HG02678 (cell line): ENCODE measurements around the gene PARP1.
"Not testable (repeated sequence)": the region's sequence is repeated elsewhere in the genome, so short reads cannot be mapped to it uniquely, and the experiment has no call there.

ENCODE experiments used
- ATAC-seq: cut with Tn5 transposase; IDR thresholded peaks from one replicate; pipeline ENCODE4 v1.9.1; 2021; ENCODE audit warnings: mild to moderate bottlenecking, moderate library complexity; ENCODE audit not compliant: unreplicated experiment

PARP1 gene

DNA sequence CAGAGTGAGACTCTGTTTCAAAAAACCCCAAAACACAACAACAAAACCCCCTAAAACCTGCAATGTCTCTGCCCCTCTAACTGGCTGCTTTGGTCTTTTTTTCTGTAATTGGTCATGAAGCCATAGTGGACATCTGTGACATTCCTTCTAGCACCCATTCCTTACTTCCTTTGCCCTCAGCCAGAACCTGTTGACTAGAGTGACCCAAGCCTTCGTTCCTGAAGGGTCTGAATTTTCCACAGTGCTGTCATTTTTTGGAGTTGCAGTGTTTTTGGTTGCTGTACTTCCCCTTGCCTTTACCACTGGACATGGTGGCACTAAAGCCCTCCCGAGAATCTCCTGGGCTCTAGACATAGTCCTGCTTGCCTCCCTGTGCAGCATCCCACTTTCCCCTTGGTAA, 50.5 kb downstream of the PARP1 start:
- no peak for ATAC-seq

DNA sequence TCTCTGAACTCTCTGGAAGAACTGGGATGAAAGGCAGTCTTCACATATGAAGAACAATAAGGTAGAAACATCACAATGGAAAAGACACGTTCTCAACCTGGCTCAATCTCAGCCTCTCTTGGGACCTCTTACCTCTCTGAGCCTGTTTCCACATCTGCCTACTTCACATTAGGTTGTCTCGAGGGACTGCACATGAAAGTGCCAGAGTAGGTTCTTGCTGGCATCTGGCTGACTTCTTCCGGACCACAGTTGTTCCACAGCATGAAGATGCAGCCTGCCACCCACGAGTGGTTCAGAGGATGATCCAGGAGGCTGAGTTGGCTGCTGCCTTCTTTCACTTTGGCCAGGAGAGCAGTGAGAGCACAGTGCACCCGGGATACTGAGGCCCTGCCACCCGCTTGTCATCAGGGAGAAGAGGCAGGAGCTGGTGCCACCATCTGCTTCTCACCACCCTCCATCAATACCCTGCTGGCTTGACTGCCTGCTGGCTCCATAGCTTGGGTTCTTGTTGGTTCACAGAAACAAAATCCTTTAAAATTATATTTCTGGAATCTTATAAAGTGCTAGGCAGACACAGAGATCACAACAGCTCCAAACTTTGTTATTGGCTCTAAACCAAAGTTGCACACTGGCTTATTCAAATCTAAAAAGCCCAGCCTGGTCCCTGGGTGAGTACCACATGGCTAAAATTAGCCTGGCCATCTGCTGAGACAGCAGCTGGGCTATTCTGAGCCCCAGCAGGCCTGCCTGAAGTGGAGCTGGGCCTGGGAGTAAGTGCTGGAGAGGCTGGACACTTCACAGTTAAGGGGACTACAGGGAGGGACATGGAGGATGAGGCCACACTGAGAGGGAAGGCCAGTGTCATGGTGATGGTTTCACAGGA, 52.0 kb downstream of the PARP1 start:
- peak; percentile 45 for ATAC-seq

DNA sequence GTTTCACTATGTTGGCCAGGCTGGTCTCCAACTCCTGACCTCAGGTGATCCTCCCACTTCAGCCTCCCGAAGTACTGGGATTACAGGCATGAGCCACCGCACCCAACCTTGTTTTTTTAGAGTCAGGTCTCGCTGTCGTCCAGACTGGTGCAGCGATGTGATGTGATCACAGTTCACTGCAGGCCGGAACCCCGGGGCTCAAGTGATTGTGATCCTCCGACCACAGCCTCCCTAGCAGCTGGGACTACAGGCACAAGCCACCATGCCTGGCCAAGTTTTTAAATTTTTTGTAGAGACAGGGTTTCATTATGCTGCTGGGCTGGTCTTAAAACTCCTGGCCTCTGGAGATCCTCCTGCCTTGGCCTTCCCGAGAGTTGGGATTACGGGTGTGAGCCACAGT, 52.9 kb downstream of the PARP1 start:
- ATAC-seq, result no peak

DNA sequence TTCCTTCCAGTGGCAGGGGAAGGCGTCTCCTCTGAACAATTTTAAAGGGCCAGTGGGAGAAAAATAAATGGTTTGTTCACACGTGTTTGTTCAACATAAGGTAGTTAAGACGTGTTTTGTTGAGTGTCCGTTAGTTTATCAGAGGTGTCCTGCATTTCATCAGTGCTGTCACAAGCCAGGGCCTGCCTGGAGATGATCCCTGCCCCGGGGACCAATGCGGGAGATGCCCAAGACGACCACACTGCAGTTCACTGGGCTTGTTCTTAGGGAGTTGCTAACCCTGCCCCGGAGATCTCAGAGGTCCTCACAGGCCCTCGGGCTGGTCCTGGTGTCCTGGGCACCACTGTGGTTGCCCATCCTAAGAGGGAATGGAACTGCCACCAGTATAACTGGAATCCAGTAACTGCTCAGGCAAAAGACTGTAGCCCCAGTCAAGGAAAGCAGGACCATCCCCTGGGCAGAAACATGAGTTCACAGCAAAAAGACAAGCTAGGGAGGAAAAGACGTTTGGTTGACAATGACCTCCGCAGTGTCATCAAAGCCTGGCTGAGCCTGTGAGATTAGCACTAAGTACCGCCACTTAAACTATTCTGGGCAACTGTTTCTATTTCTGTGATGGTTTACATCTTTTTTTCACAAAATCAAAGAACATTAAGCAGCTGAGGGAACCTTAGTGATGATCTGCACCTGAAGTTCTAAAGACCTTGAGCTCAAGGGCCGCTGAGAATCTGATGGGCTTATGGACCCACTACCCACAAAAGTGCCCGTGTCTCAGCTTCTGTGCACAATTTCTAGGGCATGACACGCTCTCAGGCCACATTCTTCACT, 54.0 kb downstream of the PARP1 start:
- no peak for ATAC-seq

DNA sequence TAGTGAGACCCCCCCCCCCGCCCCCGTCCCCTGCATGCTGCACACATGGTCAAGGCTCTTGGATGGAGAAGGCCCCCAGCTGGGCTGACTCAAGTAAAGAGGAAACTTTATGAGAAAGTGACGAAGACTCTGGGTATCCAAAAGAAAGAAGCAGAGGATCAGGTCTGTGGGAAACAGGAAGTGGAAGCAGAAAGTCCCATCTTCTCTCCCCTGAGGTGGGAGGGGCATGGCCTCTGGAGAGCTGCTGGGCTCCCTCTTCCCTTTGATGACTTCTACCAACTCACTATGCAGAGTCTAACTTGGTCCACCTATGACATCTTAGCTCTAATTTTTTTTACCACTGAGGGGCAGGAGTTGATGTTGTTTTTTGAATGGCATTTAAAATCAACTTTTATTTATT, 56.2 kb downstream of the PARP1 start:
- no peak for ATAC-seq

DNA sequence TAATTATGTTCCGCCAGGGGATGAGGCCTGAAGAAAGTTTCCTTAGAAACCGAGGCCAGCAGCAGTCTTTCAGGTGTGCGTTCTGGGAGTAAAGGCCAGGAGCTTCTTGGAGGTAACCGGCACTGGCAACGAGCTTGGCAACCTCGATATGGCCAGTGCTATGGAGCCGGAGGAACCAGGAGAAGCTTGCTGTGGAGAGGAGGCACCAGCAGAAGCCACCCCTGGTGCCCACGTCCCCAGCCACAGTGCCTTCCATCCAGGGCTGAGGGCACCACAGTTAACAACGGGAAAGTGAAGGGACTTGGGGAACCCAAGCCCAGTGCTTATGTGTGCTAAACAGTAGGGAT, 57.4 kb downstream of the PARP1 start:
- ATAC-seq, result no peak

DNA sequence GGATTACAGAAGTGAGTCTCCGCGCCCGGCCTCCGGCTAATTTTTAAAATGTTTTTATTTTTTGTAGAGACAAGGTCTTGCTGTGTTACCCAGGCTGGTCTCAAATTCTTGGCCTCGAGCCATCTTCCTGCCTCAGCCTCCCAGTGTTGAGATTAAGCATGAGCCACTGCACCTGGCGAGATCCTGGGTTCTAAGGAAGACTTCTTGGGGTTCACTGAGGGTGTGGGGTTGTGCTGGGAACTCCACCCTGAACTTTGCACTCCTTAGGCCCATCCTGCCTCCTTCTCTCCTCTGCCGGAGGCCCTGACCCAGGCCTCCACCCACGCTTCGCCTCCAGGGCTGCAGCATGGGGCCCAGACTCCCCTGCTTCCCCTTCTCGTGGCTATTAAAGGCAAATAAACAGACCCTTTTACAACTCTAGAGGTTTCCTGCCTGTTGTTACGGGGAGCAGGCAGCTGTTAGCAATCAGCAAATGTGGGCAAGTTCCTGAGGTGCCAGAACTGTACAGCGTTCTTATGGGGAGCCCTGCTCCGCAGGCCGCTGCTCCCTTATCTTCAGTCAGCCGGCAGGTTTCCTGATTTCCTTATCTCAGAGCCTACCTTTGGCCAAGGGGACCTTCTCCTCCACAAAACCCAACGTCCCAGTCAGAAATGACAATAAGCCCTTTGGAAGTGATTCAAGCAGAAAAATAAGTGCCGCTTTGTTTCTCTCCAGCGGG, 57.9 kb downstream of the PARP1 start:
- peak; percentile 75 for ATAC-seq

DNA sequence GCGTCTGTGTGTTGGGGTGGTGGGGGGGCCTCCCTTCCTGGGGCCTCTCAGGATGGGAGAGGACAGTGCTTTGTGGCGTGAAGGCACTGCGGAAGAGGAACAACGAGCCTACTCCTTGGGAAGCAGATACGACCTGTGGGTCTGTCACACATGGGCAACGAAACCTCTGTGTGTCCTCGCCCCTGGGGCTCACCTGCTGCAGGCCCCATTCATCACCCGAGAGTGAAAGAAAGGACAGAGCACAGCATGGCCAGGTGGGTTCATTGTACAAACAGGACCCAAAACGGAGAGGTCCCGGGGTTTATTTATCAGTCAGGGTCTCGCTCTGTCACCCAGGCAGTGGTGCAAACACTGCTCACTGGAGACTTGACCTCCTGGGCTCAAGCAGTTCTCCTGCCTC, 58.8 kb downstream of the PARP1 start:
- ATAC-seq, result no peak

DNA sequence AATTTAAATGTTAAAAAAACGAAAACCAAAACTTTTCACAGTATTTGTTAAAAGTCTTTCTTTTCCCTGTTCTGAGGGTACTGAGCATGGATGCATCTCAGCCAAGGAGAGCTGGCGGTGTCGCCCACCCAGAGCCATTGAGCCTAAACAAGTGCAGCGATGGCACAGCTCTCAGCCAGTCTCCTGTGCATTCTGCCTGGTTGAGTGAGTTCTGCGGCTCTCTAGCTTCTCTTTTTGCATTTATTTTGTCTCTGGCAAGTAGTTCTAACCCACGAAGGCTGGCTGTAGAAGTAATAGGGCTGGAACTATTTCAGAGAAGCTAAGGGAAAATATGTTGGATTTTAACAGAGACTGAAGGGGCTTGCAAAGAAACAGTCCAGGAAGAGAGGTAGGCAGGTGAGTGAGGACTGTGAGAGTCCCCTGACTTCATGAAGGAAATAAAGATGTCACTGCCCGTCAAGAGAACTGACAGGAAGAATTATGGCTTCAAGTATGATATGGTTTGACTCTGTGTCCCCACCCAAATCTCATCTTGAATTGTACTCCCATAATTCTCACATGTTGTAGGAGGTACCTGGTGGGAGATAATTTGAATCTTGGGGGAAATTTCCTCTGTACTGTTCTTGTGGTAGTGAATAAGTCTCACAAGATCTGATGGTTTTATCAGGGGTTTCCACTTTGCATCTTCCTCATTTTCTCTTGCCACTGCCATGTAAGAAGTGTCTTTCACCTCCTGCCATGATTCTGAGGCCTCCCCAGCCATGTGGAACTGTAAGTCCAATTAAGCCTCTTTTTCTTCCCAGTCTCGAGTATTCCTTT, 63.2 kb downstream of the PARP1 start:
- no peak for ATAC-seq

DNA sequence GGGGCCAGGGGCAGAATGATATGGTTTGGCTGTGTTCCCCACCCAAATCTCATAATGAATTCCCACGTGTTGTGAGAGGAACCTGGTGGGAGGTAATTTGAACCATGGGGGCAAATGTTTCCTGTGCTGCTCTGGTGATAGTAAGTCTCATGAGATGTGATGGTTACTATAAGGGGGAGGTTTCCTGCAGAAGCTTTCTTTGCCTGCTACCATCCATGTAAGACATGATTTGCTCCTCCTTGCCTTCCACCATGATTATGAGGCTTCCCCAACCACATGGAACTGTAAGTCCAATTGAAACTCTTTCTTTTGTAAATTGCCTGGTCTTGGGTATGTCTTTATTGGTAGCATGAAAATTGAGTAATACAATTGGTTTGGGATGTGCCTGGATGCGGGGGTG, 65.2 kb downstream of the PARP1 start:
- no peak for ATAC-seq

DNA sequence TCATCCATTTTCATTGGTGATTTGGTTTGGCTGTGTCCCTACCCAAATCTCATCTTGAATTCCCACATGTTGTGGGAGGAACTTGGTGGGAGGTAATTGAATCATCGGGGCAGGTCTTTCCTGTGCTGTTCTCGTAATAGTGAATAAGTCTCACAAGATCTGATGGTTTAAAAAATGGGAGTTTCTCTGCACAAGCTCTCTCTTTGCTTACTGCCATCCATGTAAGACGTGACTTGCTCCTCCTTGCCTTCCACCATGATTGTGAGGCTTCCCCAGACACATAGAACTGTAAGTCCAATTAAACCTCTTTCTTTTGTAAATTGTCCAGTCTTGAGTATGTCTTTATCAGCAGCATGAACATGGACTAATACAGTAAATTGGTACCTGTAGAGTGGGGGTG, 67.8 kb downstream of the PARP1 start:
- ATAC-seq, result not testable (repeated sequence)

DNA sequence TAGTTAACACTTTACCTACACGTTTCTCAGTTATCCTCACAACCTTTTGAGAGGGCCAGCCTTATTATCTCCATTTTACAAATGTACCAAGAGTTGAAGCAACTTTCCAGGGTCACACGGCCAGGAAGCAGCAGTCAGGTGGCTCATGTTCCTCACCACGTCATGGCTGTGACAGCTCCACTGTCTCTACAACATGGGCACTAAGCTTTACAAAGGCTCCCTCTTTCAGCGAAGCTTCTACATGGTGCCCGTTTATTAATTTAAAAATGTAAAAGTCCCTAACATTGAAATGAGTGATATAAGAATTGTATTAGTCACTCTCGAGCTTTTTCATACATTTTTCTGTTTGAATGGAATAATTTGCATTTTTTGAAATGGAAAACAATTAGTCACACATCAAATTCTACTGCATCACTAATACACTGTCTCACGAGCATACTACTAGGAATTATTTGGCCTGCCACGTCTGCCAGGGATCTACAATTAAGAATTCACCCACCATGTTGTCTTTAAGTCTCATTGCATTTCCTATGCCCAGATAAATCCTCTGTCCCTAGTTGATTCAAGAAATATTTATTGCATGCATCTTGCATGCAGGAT, 70.5 kb downstream of the PARP1 start:
- no peak for ATAC-seq

DNA sequence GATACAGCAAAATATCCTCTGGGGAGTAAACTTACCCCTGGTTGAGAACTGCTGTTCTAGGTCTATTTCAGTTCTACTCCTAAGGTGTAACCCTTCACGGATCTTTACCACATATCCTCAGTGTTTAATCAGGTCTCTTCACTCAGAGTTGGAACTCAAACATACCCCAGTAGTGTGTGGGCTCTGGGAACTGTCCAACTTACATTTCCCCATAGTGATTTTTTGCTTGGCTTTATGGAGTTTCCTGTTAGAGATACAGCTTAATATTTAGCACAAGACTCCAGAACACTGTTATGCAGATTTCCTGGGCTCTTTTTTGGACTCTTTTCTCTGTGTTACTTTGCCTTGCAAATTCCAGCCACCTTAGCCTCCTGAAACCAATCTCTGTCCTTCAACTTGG, 72.2 kb downstream of the PARP1 start:
- ATAC-seq, result no peak

DNA sequence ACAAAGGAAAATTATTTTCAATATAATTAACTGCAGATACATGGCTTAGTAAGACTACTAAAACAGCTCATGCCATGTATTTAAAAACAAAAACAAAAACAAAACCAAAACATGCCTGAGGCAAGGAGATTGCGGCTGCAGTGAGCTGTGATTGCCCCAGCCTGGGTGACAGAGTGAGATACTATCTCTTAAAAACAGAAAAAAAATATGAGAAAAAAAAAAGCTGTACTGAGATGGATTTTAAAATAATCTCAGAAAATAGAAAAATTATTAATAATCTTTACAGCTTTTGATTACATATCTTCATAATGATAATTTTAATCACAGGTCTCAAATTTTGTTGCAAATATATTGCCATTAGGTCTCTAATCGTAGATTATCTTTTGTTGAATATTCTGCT, 74.9 kb downstream of the PARP1 start:
- ATAC-seq, result no peak

DNA sequence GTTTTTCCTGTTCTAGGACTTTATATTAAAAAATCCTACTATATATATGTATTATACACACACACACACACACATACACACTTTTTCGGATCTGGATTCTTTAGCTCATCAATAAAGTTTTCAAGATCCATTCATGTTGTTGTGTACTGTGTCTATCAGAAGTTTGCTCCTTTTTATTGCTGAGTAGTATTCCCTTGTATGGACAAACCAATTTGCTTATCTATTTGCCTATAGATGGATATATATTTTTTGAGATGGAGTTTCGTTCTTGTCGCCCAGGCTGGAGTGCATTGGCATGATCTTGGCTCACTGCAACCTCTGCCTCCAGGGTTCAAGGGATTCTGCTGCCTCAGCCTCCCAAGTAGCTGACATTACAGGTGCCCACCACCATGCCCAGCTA, 78.7 kb downstream of the PARP1 start:
- no peak for ATAC-seq

DNA sequence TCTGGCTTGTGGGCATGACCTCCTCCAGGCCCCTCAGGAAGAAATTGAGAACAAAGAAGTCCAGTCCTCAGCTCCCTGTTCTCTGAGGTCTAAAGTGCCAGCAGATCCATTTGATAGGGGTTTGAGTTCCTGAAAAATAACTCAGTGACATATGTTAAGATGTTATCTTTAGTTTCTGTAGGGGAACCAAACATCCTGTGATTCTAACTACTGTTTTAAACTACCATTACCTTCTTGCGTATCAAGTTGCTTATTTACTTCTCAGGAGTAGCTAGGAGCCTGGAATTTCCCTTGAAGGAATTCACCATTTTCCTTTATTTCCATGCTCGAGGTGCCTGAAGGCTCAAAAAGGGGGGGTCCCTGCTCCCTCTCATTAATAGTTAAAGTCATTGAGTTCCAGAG, 80.1 kb downstream of the PARP1 start:
- ATAC-seq, result no peak

DNA sequence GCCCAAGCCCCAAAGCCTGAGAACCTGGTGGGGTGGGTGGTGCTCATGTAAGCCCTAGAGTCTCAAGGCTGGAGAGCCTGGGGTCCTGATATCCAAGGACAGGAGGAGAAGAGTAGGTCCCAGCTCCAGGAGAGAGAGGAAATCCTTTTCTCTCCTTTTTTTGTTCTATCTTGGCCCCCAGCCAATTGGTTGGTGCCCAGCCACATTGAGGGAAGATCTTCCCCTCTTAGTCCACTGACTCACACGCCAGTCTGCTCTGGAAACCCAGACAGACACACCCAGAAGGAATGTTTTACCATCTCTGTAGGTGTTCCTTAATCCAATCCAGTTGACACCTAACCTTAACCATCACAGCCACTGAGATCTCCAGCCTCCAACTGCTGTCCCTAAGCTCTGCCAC, 82.7 kb downstream of the PARP1 start:
- no peak for ATAC-seq

DNA sequence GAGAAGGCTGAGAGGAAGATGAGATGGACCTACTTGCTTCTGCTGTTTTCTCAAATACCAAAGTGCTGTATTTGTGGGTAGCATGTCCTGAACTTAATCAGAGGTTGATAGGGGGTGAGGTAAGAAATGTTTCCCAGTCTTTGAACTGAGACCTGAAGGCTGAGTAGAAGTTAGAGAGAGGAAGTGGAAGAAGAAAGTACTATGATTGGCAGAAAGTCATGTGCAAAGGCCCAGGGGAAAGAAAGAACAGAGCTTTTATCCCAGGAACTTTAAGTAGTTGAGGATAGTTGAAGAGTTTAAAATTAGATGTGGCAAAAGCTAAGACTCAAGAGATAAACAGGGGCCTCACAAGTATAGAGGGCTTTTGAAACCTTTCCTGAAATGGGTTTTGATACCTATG, 83.4 kb downstream of the PARP1 start:
- ATAC-seq, result no peak

DNA sequence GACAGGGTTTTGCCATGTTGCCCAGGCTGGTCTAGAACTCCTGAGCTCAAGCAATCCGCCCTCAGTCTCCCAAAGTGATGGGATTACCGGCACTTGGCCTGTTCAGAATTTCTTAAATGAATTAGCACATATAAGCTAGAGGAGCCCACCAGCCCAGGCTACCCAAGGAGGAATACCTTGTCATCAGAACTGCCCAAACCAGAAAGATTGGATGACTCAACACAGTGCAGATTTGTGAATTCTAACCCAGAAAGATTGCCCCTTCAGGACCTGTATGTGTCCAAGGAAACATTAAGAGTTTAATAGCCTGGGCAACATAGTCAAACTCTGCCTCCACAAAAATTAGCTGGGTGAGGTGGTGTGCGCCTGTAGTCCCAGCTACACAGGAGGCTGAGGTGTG, 84.9 kb downstream of the PARP1 start:
- no peak for ATAC-seq

DNA sequence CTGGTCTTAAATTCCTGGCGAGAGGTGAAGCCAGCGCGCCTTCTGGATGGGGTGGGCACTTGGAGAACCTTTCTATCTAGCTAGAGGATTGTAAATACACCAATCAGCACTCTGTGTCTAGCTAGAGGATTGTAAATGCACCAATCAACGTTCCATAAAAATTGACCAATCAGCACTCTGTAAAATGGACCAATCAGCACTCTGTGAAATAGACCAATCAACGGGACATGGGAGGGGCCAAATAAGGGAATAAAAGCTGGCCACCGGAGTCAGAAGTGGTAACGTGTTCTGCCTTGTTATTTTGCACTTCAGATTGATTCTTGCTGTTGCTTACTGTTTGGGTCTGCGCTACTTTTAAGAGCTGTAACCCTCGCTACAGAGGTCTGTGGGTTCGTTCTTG, 87.0 kb downstream of the PARP1 start:
- ATAC-seq, result no peak
